ENCODE data around the gene SPECC1.

Gene SPECC1

GRCh38 chr17:20045476-20045875, 36.3 kb downstream of the SPECC1 start:
- no peak overlapping the region for H3K27ac ChIP-seq
- DNase-seq (ENCODE audit: low spot score) = no peak
- no peak for TF ChIP-seq CTCF (conservative IDR thresholded peaks at IDR 0.05; ENCODE audit: low read depth)
- CTCF ChIA-PET = no interaction called here
- POLR2A ChIA-PET (ENCODE audit: low non-redundant PET) = no interaction called here

- CTCF ChIA-PET = no interaction called here
- DNase-seq (ENCODE audit: low spot score) = no peak
- TF ChIP-seq CTCF (conservative IDR thresholded peaks at IDR 0.05; ENCODE audit: low read depth) = no peak
- H3K27ac ChIP-seq = no peak overlapping the region
- POLR2A ChIA-PET (ENCODE audit: low non-redundant PET) = no interaction called here
Measured at GRCh38 chr17:20046629-20047028, 37.5 kb downstream of the SPECC1 start.

GRCh38 chr17:20051624-20052023, 42.5 kb downstream of the SPECC1 start:
- DNase-seq (ENCODE audit: low spot score) = no peak
- no peak for TF ChIP-seq CTCF (conservative IDR thresholded peaks at IDR 0.05; ENCODE audit: low read depth)
- no peak overlapping the region for H3K27ac ChIP-seq
- CTCF ChIA-PET = no interaction called here
- POLR2A ChIA-PET (ENCODE audit: low non-redundant PET) = no interaction called here

- no peak for TF ChIP-seq CTCF (conservative IDR thresholded peaks at IDR 0.05; ENCODE audit: low read depth)
- POLR2A ChIA-PET (ENCODE audit: low non-redundant PET) = no interaction called here
- no peak overlapping the region for H3K27ac ChIP-seq
- DNase-seq (ENCODE audit: low spot score) = no peak
- CTCF ChIA-PET = interaction anchor here (0.7 kb wide), 2 partner anchors 22 to 95 kb away, joined by 3 to 5 read pairs; no protein-coding TSS in a partner anchor
Measured at GRCh38 chr17:20053361-20053964, 44.3 kb downstream of the SPECC1 start.

- CTCF ChIA-PET = interaction anchor here (0.9 kb wide), 1 partner anchor 63 kb away, joined by 3 read pairs; no protein-coding TSS in a partner anchor
- POLR2A ChIA-PET (ENCODE audit: low non-redundant PET) = no interaction called here
- no peak overlapping the region for H3K27ac ChIP-seq
- TF ChIP-seq CTCF (conservative IDR thresholded peaks at IDR 0.05; ENCODE audit: low read depth) = no peak
- no peak for DNase-seq (ENCODE audit: low spot score)
Measured at GRCh38 chr17:20059728-20060188, 50.6 kb downstream of the SPECC1 start.

- POLR2A ChIA-PET (ENCODE audit: low non-redundant PET) = no interaction called here
Measured at GRCh38 chr17:20063665-20064648, 54.8 kb downstream of the SPECC1 start.

More at GRCh38 chr17:20063665-20064648, 54.8 kb downstream of the SPECC1 start:
- TF ChIP-seq CTCF (conservative IDR thresholded peaks at IDR 0.05; ENCODE audit: low read depth) = no peak
- H3K27ac ChIP-seq = peak overlapping the region; percentile 97
- CTCF ChIA-PET = interaction anchor here (0.6 kb wide), 1 partner anchor 257 kb away, joined by 3 read pairs; no protein-coding TSS in a partner anchor
- DNase-seq (ENCODE audit: low spot score) = peak; percentile 75

Measured in RWPE1 (cell line).